HEK293 (cell line): ENCODE results near the gene SIGLEC1.

Source experiments
- CTCF ChIA-PET: fragments of 350-600 bp; formaldehyde crosslinking; extraction: SDS; loops from one replicate; lab custom pipeline; 2021; ENCODE audit warnings: antibody characterized with exemption; lab: Yijun Ruan, JAX
- POLR2A ChIA-PET: fragments of 300-600 bp; formaldehyde crosslinking; extraction: SDS; loops from one replicate; lab custom pipeline; 2020; ENCODE audit warnings: antibody characterized with exemption, inconsistent platforms; lab: Yijun Ruan, JAX
- H3K27ac ChIP-seq: fragments of 200-500 bp; sonication (Bioruptor generic); 2 replicates; pipeline ENCODE4 v1.5.1; 2014; ENCODE audit warnings: low read depth, low read length, control low read depth, inconsistent platforms; ENCODE audit errors: extremely low read depth
- H3K36me3 ChIP-seq, 2 experiments: fragments of 200-500 bp in 1 of 2; sonication (Bioruptor generic) in 1 of 2; 1 replicate in 1 of 2; 2 replicates in 1 of 2; pipeline ENCODE4 v1.5.1; 2014 to 2017; ENCODE audit warnings: inconsistent platforms in 2 of 2, low read length in 2 of 2; ENCODE audit not compliant: control insufficient read depth in 2 of 2, insufficient read depth in 1 of 2
- H3K4me1 ChIP-seq: fragments of 200-500 bp; sonication (Bioruptor generic); 2 replicates; pipeline ENCODE4 v1.5.1; 2014; ENCODE audit warnings: mild to moderate bottlenecking, low read length, inconsistent platforms; ENCODE audit not compliant: control insufficient read depth, insufficient read depth
- H3K4me3 ChIP-seq: 2 replicates; pipeline ENCODE4 v1.5.1; 2011; ENCODE audit warnings: low read depth, mild to moderate bottlenecking, control low read depth, low read length, moderate library complexity
- H3K9me3 ChIP-seq: fragments of 200-500 bp; sonication (Bioruptor generic); 2 replicates; pipeline ENCODE4 v1.5.1; 2014; ENCODE audit warnings: low read depth, low read length, inconsistent platforms; ENCODE audit not compliant: control insufficient read depth, insufficient read depth
- EGR2 ChIP-seq: fragments of 450-650 bp; formaldehyde crosslinking; IDR thresholded peaks from 2 replicates; pipeline ENCODE4 v1.5.1; 2016; ENCODE audit warnings: low read depth, missing biosample characterization, missing genetic modification characterization
- PRDM6 ChIP-seq: fragments of 450-650 bp; formaldehyde crosslinking; IDR thresholded peaks from 2 replicates; pipeline ENCODE4 v1.5.1; 2017; ENCODE audit warnings: missing biosample characterization, missing genetic modification characterization
- ZBTB10 ChIP-seq: fragments of 450-650 bp; formaldehyde crosslinking; IDR thresholded peaks from 2 replicates; pipeline ENCODE4 v1.5.1; 2016; ENCODE audit warnings: missing biosample characterization, missing genetic modification characterization
- ZFHX2 ChIP-seq: fragments of 450-650 bp; formaldehyde crosslinking; conservative IDR thresholded peaks from 2 replicates; pipeline ENCODE4 v1.5.1; 2016; ENCODE audit warnings: missing biosample characterization, missing genetic modification characterization
- ZFP37 ChIP-seq: fragments of 450-650 bp; formaldehyde crosslinking; IDR thresholded peaks from 2 replicates; pipeline ENCODE4 v1.5.1; 2016; ENCODE audit warnings: missing biosample characterization, missing genetic modification characterization
- ZNF132 ChIP-seq: fragments of 450-650 bp; formaldehyde crosslinking; IDR thresholded peaks from 2 replicates; pipeline ENCODE4 v1.5.1; 2017; ENCODE audit warnings: missing biosample characterization, missing genetic modification characterization, borderline replicate concordance
- ZNF274 ChIP-seq, 2 experiments: fragments of 200-500 bp in 1 of 2; fragments of 450-650 bp in 1 of 2; sonication (Bioruptor generic) in 1 of 2; formaldehyde crosslinking in 1 of 2; IDR thresholded peaks; 2 replicates each; pipeline versions ENCODE4 v1.5.1 to v1.6.1; 2014 to 2016; ENCODE audit warnings: borderline replicate concordance in 1 of 2, inconsistent platforms in 1 of 2, low read length in 1 of 2, missing biosample characterization in 1 of 2, missing genetic modification characterization in 1 of 2
- ZNF366 ChIP-seq: fragments of 450-650 bp; formaldehyde crosslinking; conservative IDR thresholded peaks from 2 replicates; pipeline ENCODE4 v1.5.1; 2016; ENCODE audit warnings: missing biosample characterization, missing genetic modification characterization
- ZNF433 ChIP-seq: fragments of 450-650 bp; formaldehyde crosslinking; IDR thresholded peaks from 2 replicates; pipeline ENCODE4 v1.5.1; 2016; ENCODE audit warnings: missing biosample characterization, missing genetic modification characterization, low read depth
- ZNF449 ChIP-seq: fragments of 450-650 bp; formaldehyde crosslinking; IDR thresholded peaks from 2 replicates; pipeline ENCODE4 v1.5.1; 2017; ENCODE audit warnings: missing biosample characterization, mild to moderate bottlenecking, missing genetic modification characterization, moderate library complexity
- ZNF555 ChIP-seq: fragments of 450-650 bp; formaldehyde crosslinking; conservative IDR thresholded peaks from 2 replicates; pipeline ENCODE4 v1.5.1; 2017; ENCODE audit warnings: missing biosample characterization, mild to moderate bottlenecking, missing genetic modification characterization, inconsistent platforms
- ZNF747 ChIP-seq: fragments of 450-650 bp; formaldehyde crosslinking; IDR thresholded peaks from 2 replicates; pipeline ENCODE4 v1.5.1; 2016; ENCODE audit warnings: missing biosample characterization, missing genetic modification characterization
- ZXDB ChIP-seq: fragments of 450-650 bp; formaldehyde crosslinking; IDR thresholded peaks from 2 replicates; pipeline ENCODE4 v1.5.1; 2016; ENCODE audit warnings: missing biosample characterization, missing genetic modification characterization

SIGLEC1 gene

GRCh38 chr20:3692706-3693294, 19.6 kb downstream of the SIGLEC1 start (continued):
- TF ChIP-seq ZNF132 (tag by site-specific recombination) = no peak

DNA sequence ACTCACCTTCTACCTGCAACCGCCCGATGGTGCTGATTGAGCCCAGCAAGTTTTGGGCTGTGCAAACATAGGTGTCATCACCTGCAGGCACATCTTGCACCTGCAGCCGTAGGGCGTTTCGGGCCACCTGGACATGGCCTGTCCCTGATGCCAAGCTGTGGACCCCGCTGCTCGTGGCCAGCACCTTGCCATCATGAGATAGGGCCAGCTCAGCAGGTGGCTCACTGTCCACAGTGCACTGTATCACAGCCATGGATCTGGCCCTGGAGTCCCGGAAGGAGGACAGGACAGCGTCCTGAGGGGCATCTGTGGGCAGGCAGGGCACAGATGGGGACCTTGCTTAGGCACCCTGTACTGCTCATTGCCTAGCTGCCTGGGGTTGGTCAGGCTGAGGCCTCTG, 20.5 kb downstream of the SIGLEC1 start:
- H3K36me3 ChIP-seq = no peaks in the 10 kb centered on the region
- H3K4me3 ChIP-seq = no peak overlapping the region
- POLR2A ChIA-PET = no interaction called here
- CTCF ChIA-PET = interaction anchor here (0.7 to 2.9 kb wide), 3 partner anchors 15 to 24 kb away, joined by 8 to 13 read pairs (median 9); no protein-coding TSS in a partner anchor
- H3K27ac ChIP-seq = no peak overlapping the region
- TF ChIP-seq ZNF433 (tag by site-specific recombination) (no peak), PRDM6 (no peak), ZNF274 (IDR thresholded peaks at IDR 0.05; ENCODE audit: low read length) (no peak), ZNF274 (tag by site-specific recombination; IDR thresholded peaks at IDR 0.05; ENCODE audit: borderline replicate concordance) (no peak), ZNF366 (tag by site-specific recombination) (no peak), ZFP37 (tag by site-specific recombination) (no peak), ZBTB10 (tag by site-specific recombination) (no peak), ZNF747 (tag by site-specific recombination) (no peak)
- H3K9me3 ChIP-seq = no peaks in the 10 kb centered on the region
- no peaks in the 10 kb centered on the region; the same call in 1 of the 2 replicates for H3K4me1 ChIP-seq

DNA sequence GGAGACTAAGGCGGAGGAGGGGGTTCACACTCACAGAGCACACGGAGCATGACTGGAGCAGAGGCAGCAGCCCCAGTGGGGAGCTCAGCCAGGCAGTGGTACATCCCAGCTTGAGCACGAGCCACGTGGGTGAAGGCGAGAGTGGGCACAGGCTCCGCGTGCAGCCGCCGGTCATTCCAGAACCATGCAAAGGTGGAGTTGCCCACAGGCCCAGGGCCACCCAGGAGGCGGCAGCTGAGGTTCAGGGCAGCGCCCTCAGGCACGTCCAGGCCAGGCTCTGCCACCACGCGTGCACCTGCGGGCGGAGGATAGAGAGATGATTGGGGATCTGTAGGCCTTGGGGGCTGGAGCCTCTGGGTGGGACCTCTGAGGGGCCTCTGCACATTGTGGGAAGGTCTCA, 21.1 kb downstream of the SIGLEC1 start:
- POLR2A ChIA-PET = interaction anchor here (0.7 kb wide), 1 partner anchor 129 kb away, joined by 8 read pairs; no protein-coding TSS in a partner anchor
- Histone ChIP-seq H3K27ac (no peak overlapping the region), H3K36me3 (no peaks in the 10 kb centered on the region), H3K9me3 (no peaks in the 10 kb centered on the region), H3K4me3 (no peak overlapping the region)
- TF ChIP-seq ZNF555 (tag by site-specific recombination) = no peak
- TF ChIP-seq ZFHX2 (tag by site-specific recombination) = peak; percentile 29; the same call in 1 of the 2 replicates
- TF ChIP-seq EGR2 (tag by site-specific recombination) = peak; percentile 46; the same call in 1 of the 2 replicates
- TF ChIP-seq, all 188 proteins: peak for 2
- CTCF ChIA-PET = interaction anchor here (0.7 to 2.9 kb wide), 3 partner anchors 15 to 25 kb away, joined by 8 to 13 read pairs (median 9); no protein-coding TSS in a partner anchor
- no peaks in the 10 kb centered on the region; the same call in 1 of the 2 replicates for H3K4me1 ChIP-seq

- H3K4me3 ChIP-seq = no peak overlapping the region
- no peaks in the 10 kb centered on the region; the same call in 1 of the 2 replicates for H3K4me1 ChIP-seq
- ChIA-PET POLR2A (interaction anchor here (0.7 kb wide), 1 partner anchor 128 kb away, joined by 8 read pairs; no protein-coding TSS in a partner anchor), CTCF (interaction anchor here (2.9 kb wide), 1 partner anchor 20 kb away, joined by 13 read pairs; no protein-coding TSS in a partner anchor)
- TF ChIP-seq EGR2 (tag by site-specific recombination) = no peak
- TF ChIP-seq ZNF449 (tag by site-specific recombination) = no peak
- no peak for TF ChIP-seq ZXDB (tag by site-specific recombination)
- no peaks in the 10 kb centered on the region for H3K9me3 ChIP-seq
- H3K36me3 ChIP-seq = no peaks in the 10 kb centered on the region
- H3K27ac ChIP-seq = no peak overlapping the region
These were observed 22.0 kb downstream of the SIGLEC1 start for GRCh38 chr20:3690413-3690812.
